PFSK-1 (cell line): Measurements from ENCODE around the gene MSX2.

ENCODE experiments used
- FOXP2 ChIP-seq: optimal IDR thresholded peaks from 2 replicates; pipeline ENCODE3; 2011; ENCODE audit warnings: borderline replicate concordance, control low read depth, inconsistent platforms; ENCODE audit not compliant: insufficient read depth; ENCODE audit errors: extremely low read length, extremely low read depth
- POLR2AphosphoS5 ChIP-seq: IDR thresholded peaks from 2 replicates; pipeline ENCODE4 v1.6.1; 2012; ENCODE audit warnings: low read depth, mild to moderate bottlenecking, control low read depth, low read length, moderate library complexity
- SIN3A ChIP-seq: IDR thresholded peaks from 2 replicates; pipeline ENCODE4 v1.6.1; 2012; ENCODE audit warnings: mild to moderate bottlenecking, low read length, moderate library complexity, borderline replicate concordance; ENCODE audit not compliant: insufficient read depth
- TAF1 ChIP-seq: IDR thresholded peaks from 2 replicates; pipeline ENCODE4 v1.6.1; 2012; ENCODE audit warnings: low read length, control low read depth, borderline replicate concordance; ENCODE audit not compliant: insufficient read depth
- TF ChIP-seq, protein P1 (sequence below), 2 experiments: IDR thresholded peaks; 2 replicates each; pipeline versions ENCODE4 v1.6.1 to v1.8.0; 2011 to 2012; ENCODE audit warnings: low read depth in 2 of 2, low read length in 2 of 2, control low read depth in 1 of 2, inconsistent platforms in 1 of 2, mild to moderate bottlenecking in 1 of 2, moderate library complexity in 1 of 2; ENCODE audit not compliant: insufficient read depth in 1 of 2

MSX2 gene

DNA sequence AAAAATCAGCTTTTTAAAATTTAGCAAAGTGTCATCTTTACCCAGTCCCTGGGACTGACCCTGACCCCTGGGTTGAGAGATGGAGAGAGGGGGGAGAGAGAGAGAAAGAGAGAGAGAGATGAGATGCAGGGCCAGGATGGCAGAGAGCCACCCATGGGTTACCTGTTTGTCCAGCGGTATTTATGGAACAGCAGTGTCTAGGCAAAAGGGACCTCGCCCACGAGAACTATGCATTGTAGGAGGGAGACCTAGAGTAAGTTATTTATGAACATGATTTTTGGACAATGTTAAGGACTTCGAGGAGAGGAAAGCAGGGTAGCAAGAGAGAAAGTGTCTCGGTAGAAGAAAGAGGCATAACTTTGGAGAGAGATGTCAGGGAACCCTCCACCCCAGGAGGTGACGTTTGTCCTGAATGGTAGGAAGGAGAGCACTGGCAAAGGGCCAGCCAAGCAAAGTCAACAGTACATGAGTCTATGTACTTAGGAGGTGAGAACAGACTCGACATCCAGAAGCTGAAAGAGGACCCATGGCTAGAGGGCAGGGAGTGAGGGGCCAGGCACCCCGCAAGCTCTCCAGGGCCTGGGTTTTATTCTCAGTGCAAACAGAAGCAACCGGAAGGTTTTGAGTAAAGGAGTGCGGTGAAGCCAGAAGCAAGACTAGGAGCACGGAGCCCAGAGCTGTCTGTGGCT is 30.5 kb upstream of the MSX2 start:
- TF ChIP-seq FOXP2: no peak
- TF ChIP-seq POLR2AphosphoS5: no peak
- TF ChIP-seq SIN3A: no peak
- TF ChIP-seq, protein P1, sequence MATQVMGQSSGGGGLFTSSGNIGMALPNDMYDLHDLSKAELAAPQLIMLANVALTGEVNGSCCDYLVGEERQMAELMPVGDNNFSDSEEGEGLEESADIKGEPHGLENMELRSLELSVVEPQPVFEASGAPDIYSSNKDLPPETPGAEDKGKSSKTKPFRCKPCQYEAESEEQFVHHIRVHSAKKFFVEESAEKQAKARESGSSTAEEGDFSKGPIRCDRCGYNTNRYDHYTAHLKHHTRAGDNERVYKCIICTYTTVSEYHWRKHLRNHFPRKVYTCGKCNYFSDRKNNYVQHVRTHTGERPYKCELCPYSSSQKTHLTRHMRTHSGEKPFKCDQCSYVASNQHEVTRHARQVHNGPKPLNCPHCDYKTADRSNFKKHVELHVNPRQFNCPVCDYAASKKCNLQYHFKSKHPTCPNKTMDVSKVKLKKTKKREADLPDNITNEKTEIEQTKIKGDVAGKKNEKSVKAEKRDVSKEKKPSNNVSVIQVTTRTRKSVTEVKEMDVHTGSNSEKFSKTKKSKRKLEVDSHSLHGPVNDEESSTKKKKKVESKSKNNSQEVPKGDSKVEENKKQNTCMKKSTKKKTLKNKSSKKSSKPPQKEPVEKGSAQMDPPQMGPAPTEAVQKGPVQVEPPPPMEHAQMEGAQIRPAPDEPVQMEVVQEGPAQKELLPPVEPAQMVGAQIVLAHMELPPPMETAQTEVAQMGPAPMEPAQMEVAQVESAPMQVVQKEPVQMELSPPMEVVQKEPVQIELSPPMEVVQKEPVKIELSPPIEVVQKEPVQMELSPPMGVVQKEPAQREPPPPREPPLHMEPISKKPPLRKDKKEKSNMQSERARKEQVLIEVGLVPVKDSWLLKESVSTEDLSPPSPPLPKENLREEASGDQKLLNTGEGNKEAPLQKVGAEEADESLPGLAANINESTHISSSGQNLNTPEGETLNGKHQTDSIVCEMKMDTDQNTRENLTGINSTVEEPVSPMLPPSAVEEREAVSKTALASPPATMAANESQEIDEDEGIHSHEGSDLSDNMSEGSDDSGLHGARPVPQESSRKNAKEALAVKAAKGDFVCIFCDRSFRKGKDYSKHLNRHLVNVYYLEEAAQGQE (IDR thresholded peaks at IDR 0.05; ENCODE audit: insufficient read depth in 1 of 2, low read depth in 2 of 2, low read length in 2 of 2): no peak
- TF ChIP-seq TAF1: no peak

DNA sequence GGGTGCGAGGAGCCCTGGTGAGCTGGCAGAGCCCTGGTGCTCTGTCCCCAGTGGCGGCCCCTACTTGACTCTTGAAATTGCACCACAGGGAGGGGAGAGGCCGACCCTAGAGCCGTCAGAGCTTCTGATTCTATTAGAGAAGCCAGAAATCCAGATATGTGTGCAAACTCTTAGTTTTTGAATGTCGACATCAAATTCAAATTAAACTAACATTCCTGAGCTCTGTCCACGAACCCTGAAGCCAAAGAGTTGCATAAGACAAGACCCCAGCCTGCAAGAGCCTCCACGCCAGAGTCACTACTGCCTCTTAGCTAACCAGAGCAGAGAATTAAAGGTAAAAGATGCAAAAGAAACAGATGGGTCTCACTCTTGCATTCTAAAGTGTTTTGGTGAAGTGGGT is 29.8 kb upstream of the MSX2 start:
- no peak for TF ChIP-seq POLR2AphosphoS5
- no peak for TF ChIP-seq TAF1
- TF ChIP-seq FOXP2: no peak
- TF ChIP-seq SIN3A: no peak
- TF ChIP-seq, protein P1 (IDR thresholded peaks at IDR 0.05; ENCODE audit: insufficient read depth in 1 of 2, low read depth in 2 of 2, low read length in 2 of 2): no peak

DNA sequence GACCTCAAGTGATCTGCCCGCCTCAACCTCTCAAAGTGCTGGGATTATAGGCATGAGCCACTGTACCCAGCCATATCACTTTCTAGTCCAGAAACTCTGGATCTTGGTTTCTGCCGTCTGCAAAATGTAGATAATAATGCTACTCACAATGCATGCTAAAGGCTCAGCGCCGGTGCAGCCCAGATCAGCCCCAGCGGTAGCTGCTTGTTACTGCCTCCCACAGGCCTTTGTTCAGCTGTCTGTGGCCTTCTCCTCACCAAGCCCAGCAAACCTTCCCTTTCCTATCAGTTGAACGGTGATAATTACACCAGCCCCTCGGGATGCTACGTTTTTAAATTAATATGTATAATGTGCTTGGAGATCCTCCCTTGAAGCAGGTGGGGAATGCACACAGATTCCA is 26.2 kb upstream of the MSX2 start:
- TF ChIP-seq SIN3A: no peak
- no peak for TF ChIP-seq TAF1
- no peak for TF ChIP-seq POLR2AphosphoS5
- TF ChIP-seq, protein P1 (IDR thresholded peaks at IDR 0.05; ENCODE audit: insufficient read depth in 1 of 2, low read depth in 2 of 2, low read length in 2 of 2): no peak
- no peak for TF ChIP-seq FOXP2

DNA sequence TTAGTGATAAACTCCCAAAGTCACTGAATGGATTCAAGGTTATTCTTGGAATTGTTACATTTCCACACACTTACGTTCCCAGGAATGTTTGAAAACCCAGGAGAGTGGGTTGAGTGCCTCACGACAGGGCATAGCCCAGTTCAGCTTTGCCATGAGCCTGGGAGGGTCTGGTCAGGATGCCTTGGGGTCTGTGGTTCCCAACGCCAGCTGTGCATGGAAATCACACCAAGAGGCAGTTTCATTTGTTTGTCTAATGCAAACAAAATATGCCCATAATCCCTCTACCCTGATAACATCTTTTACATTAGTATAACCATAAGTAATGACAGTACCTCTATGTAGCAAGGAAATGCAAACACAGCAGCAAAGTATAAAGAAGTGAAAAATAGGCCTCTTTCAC is 25.3 kb upstream of the MSX2 start:
- TF ChIP-seq, protein P1 (IDR thresholded peaks at IDR 0.05; ENCODE audit: insufficient read depth in 1 of 2, low read depth in 2 of 2, low read length in 2 of 2): no peak
- no peak for TF ChIP-seq SIN3A
- no peak for TF ChIP-seq FOXP2
- no peak for TF ChIP-seq TAF1
- no peak for TF ChIP-seq POLR2AphosphoS5
